Calu3 (cell line): ENCODE data around the gene C6. TPM values are rescaled to one million over a fixed set of nuclear protein-coding genes. Genes with fewer than 3 reads are reported as not detected.

Experiments used
- BruUV-seq: library from RNA; stranded (reverse); fragments of 400-500 nt; replicated peaks from 2 replicates; lab custom pipeline; 2021; lab: Mats Ljungman, UMichigan
- CTCF ChIA-PET: fragments of 300-600 bp; sonication (Branson Sonifier 250); formaldehyde crosslinking; loops from one replicate; lab custom pipeline; 2022; ENCODE audit warnings: antibody characterized with exemption; lab: Charles Lee
- DNase-seq: peaks from one replicate; pipeline ENCODE4 v3.0.0; 2022
- H3K27ac Mint-ChIP-seq: one replicate; pipeline ENCODE4 v1.8.0; 2022; ENCODE audit warnings: mixed read lengths; ENCODE audit not compliant: unreplicated experiment
- H3K27me3 Mint-ChIP-seq: one replicate; pipeline ENCODE4 v1.8.0; 2022; ENCODE audit warnings: mixed read lengths; ENCODE audit not compliant: unreplicated experiment
- H3K36me3 Mint-ChIP-seq: one replicate; pipeline ENCODE4 v1.8.0; 2022; ENCODE audit warnings: mild to moderate bottlenecking, moderate library complexity, mixed read lengths; ENCODE audit not compliant: insufficient read depth, unreplicated experiment
- H3K4me1 Mint-ChIP-seq: one replicate; pipeline ENCODE4 v1.8.0; 2022; ENCODE audit warnings: mild to moderate bottlenecking, low read depth, mixed read lengths; ENCODE audit not compliant: unreplicated experiment
- H3K4me3 Mint-ChIP-seq: one replicate; pipeline ENCODE4 v1.8.0; 2022; ENCODE audit warnings: mild to moderate bottlenecking, low read depth, moderate library complexity, mixed read lengths; ENCODE audit not compliant: unreplicated experiment
- H3K9me3 Mint-ChIP-seq: one replicate; pipeline ENCODE4 v1.8.0; 2022; ENCODE audit warnings: low read depth, mixed read lengths; ENCODE audit not compliant: unreplicated experiment
- intact Hi-C: fragments of 100-400 bp; cut with micrococcal nuclease; formaldehyde crosslinking; loops from one replicate; pipeline ENCODE4 v1.10.0; 2022; ENCODE audit not compliant: unreplicated experiment
- total RNA-seq: library from RNA; stranded (reverse); gene quantifications from 2 replicates; pipeline ENCODE4 v1.2.3, GENCODE V29; 2022
- TF ChIP-seq, protein P1 (sequence below): fragments of 200-600 bp; IDR thresholded peaks from one replicate; pipeline ENCODE4 v1.8.0; 2022; ENCODE audit warnings: antibody characterized with exemption; ENCODE audit not compliant: unreplicated experiment

Gene C6
- total RNA-seq, 1 experiment from 2014 or later = not detected

DNA sequence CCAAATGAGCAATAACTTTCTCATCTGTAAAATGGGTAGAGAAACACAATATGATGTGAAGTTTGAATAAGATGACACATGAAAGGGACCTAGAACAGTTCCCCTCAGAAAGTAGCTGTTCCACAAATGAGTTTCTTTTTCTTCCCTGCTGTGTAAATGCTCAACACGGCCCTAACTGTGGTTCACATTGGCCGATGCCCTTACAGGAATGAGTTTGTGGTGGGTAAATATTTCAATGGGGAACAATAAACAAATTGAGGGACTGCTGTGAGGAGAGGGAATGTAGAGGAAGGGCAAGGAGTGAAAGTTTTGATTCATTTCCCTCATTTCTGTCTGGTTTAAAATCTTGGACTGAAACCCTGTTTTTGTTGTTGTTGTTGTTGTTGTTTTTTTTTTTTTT lies 12.8 kb downstream of the C6 start:
- BruUV-seq = no TSS peak
- no peaks in the 10 kb centered on the region for H3K27me3 Mint-ChIP-seq
- H3K9me3 Mint-ChIP-seq = no peaks in the 10 kb centered on the region
- TF ChIP-seq, protein P1, sequence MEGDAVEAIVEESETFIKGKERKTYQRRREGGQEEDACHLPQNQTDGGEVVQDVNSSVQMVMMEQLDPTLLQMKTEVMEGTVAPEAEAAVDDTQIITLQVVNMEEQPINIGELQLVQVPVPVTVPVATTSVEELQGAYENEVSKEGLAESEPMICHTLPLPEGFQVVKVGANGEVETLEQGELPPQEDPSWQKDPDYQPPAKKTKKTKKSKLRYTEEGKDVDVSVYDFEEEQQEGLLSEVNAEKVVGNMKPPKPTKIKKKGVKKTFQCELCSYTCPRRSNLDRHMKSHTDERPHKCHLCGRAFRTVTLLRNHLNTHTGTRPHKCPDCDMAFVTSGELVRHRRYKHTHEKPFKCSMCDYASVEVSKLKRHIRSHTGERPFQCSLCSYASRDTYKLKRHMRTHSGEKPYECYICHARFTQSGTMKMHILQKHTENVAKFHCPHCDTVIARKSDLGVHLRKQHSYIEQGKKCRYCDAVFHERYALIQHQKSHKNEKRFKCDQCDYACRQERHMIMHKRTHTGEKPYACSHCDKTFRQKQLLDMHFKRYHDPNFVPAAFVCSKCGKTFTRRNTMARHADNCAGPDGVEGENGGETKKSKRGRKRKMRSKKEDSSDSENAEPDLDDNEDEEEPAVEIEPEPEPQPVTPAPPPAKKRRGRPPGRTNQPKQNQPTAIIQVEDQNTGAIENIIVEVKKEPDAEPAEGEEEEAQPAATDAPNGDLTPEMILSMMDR = no peak
- H3K27ac Mint-ChIP-seq = no peak overlapping the region
- intact Hi-C loops = no loop called here
- no peak overlapping the region for H3K4me3 Mint-ChIP-seq
- CTCF ChIA-PET = no interaction called here
- no peaks in the 10 kb centered on the region for H3K36me3 Mint-ChIP-seq
- H3K4me1 Mint-ChIP-seq = peaks cover 1% of the 10 kb centered on the region
- no peak for DNase-seq

DNA sequence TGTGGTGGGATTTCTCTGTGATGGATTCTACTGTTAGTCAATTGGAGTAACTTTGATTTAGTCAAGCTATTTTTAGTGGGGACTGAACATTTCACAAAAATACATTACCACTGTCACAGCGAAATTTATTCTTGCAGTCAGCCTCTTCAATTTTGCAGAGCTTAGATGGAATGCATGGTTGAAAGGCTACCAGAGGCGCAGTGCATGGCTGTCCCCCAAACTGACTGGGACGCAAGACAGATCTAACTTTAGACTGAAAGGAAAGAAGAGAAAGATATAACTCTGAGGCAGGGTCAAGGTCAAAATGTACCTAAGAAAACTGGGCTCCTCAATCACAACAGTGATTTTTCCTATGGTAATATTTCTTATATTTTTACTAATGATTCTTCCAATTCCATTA lies 13.7 kb downstream of the C6 start:
- H3K27ac Mint-ChIP-seq = no peak overlapping the region
- intact Hi-C loops = no loop called here
- H3K27me3 Mint-ChIP-seq = no peaks in the 10 kb centered on the region
- H3K9me3 Mint-ChIP-seq = no peaks in the 10 kb centered on the region
- CTCF ChIA-PET = no interaction called here
- no peak for DNase-seq
- TF ChIP-seq, protein P1 = no peak
- H3K4me1 Mint-ChIP-seq = peaks cover 9% of the 10 kb centered on the region
- H3K36me3 Mint-ChIP-seq = no peaks in the 10 kb centered on the region
- no TSS peak for BruUV-seq
- no peak overlapping the region for H3K4me3 Mint-ChIP-seq

DNA sequence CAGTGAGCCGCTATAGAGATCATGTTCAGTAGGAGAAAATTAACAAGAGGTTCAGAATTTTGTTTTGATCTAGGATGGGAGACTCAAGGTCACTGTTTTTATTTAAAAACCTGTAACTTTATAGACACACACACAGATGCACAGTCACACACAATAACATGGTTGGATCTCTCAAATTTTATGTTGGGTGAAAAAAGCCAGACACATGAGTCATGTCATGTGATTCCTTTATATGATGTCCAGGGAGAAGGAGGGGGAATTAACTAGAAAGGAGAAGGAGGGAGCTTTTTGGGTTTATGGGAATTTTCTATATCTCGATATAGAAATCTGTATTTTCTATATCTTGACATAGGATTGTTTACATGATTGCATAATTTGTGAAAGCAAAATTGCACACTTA lies 17.1 kb downstream of the C6 start:
- Mint-ChIP-seq H3K27ac (no peak overlapping the region), H3K27me3 (no peaks in the 10 kb centered on the region), H3K36me3 (no peaks in the 10 kb centered on the region), H3K9me3 (no peaks in the 10 kb centered on the region), H3K4me1 (peaks cover 19% of the 10 kb centered on the region), H3K4me3 (no peak overlapping the region)
- intact Hi-C loops = no loop called here
- CTCF ChIA-PET = no interaction called here
- TF ChIP-seq, protein P1 = no peak
- no TSS peak for BruUV-seq
- DNase-seq = no peak

DNA sequence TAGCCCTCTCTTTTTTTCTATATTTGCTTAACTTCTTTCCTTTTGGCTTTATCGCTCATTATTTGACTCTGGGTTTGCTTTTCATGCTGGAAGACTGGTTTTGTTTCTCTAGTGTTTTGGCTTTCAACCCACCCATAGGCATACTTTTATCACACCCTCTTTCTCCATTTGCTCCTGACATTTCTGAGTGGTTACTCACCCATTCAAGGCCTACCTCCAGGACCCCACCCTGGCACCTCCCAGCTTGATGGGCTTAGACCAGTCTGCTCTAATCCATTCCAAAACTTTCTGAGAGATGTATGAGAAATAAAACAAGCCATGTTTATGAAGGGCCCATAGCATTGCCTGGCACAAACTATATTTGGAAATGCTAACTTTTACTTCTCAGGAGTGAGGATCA lies 18.1 kb downstream of the C6 start:
- Mint-ChIP-seq H3K9me3 (no peaks in the 10 kb centered on the region), H3K27ac (no peak overlapping the region), H3K4me3 (no peak overlapping the region), H3K36me3 (no peaks in the 10 kb centered on the region), H3K27me3 (peaks cover under 1% of the 10 kb centered on the region), H3K4me1 (peaks cover 19% of the 10 kb centered on the region)
- intact Hi-C loops = no loop called here
- TF ChIP-seq, protein P1 = no peak
- DNase-seq = peak; percentile 4
- BruUV-seq = no TSS peak
- CTCF ChIA-PET = interaction anchor here (3.0 kb wide), 1 partner anchor 12 kb away, joined by 15 read pairs; no protein-coding TSS in a partner anchor
